ENCODE data around the gene EBI3.
"Not testable (repeated sequence)": the region's sequence is repeated elsewhere in the genome, so short reads cannot be mapped to it uniquely, and the experiment has no call there.

Gene EBI3

DNA sequence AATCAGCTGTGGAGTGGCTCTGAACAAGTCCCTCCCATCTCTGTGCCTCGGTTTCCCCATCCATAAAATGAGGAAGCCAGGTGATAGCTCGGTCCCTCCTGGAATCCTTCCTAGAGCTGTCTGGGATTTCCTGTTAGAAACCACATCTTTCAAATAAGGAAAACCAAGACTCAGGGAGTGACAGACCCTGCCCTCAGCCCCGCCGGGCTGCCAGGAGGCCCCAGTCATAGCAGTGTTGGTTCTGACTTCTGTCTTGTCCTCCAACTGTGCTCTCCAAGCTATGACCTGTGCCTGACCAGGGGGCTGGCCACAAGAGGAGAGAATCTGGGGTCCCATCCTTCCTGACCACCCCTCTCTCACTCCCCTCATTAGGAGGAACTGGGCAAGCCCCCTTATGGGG is 48.7 kb downstream of the EBI3 start:
- DNase-seq (ENCODE audit: low read depth in 2 of 2) = no peak

GRCh38 chr19:4278419-4279266 is 49.3 kb downstream of the EBI3 start, which contains the start of gene SHD:
Gene SHD, plus strand, starts transcription at chr19:4279266. Its CDS starts 798 bp downstream, at chr19:4280064.
- no peak for DNase-seq (ENCODE audit: low read depth in 2 of 2)

DNA sequence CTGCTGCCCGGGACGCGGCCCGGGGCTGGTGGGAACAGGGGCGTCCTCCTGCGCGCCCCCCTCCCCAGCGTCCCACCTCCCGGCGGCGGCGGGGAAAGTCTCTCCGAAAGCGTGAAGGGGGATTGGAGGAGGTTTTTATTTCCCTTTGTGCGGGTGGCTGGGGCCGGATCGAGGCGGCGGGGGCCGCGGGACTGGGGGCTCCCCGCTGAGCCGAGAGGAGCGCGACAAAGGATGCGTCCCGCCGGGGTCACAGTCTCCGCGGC is 49.9 kb downstream of the EBI3 start:
- no peak for DNase-seq (ENCODE audit: low read depth in 2 of 2)

- no peak for DNase-seq (ENCODE audit: low read depth in 2 of 2)
Measured at GRCh38 chr19:4279530-4280422, 50.5 kb downstream of the EBI3 start.

DNA sequence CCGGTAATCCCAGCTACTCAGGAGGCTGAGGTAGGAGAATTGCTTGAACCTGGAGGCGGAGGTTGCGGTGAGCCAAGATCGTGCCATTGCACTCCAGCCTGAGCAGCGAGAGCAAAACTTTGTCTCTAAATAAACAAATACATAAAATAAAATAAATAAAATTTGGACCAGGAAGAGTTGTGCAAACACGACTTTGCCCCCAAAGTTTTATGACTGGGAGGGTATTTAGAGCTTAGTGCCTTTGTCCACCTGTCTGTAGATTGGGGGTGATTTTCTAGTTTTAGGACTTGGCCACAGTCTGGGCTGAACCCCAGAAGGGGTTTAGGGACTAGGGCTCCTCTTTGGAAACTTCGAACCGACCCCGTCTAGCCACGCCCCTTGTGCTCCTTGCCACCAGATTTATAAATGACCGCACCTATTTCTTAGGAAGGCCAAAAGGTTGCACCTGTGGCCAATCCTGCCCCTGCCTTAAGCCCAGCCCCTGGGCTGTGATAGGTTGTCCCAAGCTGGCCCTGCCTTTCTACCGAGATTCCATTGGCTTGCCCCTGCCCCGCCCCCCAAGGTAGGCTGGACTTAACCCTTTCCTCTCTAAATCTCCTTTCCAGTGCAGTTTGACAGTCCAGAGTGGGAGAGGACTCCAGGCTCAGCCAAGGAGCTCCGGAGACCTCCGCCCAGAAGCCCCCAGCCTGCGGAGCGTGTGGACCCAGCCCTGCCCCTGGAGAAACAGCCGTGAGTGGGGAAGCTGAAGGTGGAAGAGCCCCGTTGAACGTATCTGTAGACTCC is 55.0 kb downstream of the EBI3 start:
- DNase-seq (ENCODE audit: low read depth in 2 of 2) = no peak

DNA sequence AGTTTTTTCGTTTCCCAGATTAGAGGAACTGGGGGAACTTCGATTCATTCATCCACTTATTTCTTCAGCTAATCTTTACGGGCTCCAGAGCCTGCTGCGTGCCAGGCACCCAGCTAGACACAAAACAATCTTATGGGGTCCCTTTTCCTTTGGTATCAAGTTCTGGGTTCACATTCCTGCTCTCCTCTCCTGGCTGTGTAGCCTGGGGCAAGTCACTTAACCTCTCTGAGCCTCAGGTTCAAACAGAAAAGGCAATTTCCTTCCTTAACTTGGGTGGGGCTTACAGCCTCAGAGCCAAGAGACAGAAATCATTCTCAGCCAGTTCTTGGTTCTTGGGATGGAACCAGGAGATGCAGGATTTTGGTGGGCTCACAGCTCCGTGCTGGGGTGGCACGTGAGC is 55.7 kb downstream of the EBI3 start:
- no peak for DNase-seq (ENCODE audit: low read depth in 2 of 2)

DNA sequence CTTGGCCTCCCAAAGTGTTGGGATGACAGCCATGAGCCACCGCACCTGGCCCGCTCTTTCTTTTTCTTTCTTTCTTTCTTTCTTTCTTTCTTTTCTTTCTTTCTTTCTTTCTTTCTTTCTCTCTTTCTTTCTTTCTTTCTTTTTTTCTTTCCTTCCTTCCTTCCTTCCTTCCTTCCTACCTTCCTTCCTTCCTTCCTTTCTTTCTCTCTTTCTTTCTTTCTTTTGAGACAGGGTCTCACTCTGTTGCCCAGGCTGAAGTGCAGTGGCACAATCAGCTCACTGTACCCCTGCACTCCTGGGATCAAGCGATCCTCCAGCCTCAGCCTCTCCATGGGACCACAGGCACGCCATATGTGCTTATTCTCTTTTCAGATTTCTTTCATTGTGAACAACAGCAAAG is 56.8 kb downstream of the EBI3 start:
- not testable (repeated sequence) for DNase-seq (ENCODE audit: low read depth in 2 of 2)

Data from stimulated activated CD4-positive, alpha-beta T cell treated with anti-CD3 and anti-CD28 coated beads, Interleukin-15, amount 100 ng/mL, for 48 hours (primary cell).